ENCODE data around the gene MKLN1.

Gene MKLN1

GRCh38 chr7:131321656-131322055 lies 6.0 kb upstream of the MKLN1 start:
- H2BK5ac ChIP-seq (ENCODE audit: low read length): no peak overlapping the region
- no peaks in the 10 kb centered on the region for H3K79me2 ChIP-seq (ENCODE audit: control insufficient read depth, insufficient read depth, low read length)
- no peak overlapping the region for H3K4me3 ChIP-seq (ENCODE audit: low read length)
- H3K79me1 ChIP-seq (ENCODE audit: low read length): no peaks in the 10 kb centered on the region
- no peaks in the 10 kb centered on the region for H3K27me3 ChIP-seq (ENCODE audit: insufficient read depth, low read length, poor library complexity)
- no peak overlapping the region for H3K4ac ChIP-seq (ENCODE audit: low read depth, low read length)
- no peak overlapping the region for H4K8ac ChIP-seq (ENCODE audit: low read depth, low read length)
- no peak for DNase-seq
- no peak overlapping the region for H3K9ac ChIP-seq (ENCODE audit: low read length)
- peaks cover 2% of the 10 kb centered on the region for H3K4me1 ChIP-seq (ENCODE audit: control insufficient read depth, low read depth, low read length)
- H2AK5ac ChIP-seq (ENCODE audit: low read length): no peak overlapping the region
- no peak overlapping the region for H3K27ac ChIP-seq (ENCODE audit: low read depth, low read length)
- no peaks in the 10 kb centered on the region for H3K36me3 ChIP-seq (ENCODE audit: control insufficient read depth, insufficient read depth, low read length)
- no peak overlapping the region for H3K56ac ChIP-seq (ENCODE audit: low read length)
- H4K5ac ChIP-seq (ENCODE audit: low read length): no peak overlapping the region
- H2BK120ac ChIP-seq (ENCODE audit: low read depth, low read length): no peak overlapping the region
- H3K23ac ChIP-seq (ENCODE audit: low read length): no peak overlapping the region
- H3K4me2 ChIP-seq (ENCODE audit: low read length): no peak overlapping the region
- no peak overlapping the region for H3K18ac ChIP-seq (ENCODE audit: low read length)
- no peak overlapping the region for H2BK15ac ChIP-seq (replicated peaks; ENCODE audit: low read depth)

- no peaks in the 10 kb centered on the region for H3K79me1 ChIP-seq (ENCODE audit: low read length)
- no peak overlapping the region for H3K56ac ChIP-seq (ENCODE audit: low read length)
- WGBS (ENCODE audit: extremely low coverage, insufficient coverage, low lambda C conversion rate): no CpG with 5 or more reads among the region's 1 CpG
- H3K4me3 ChIP-seq (ENCODE audit: low read length): no peak overlapping the region
- H3K4ac ChIP-seq (ENCODE audit: low read depth, low read length): no peak overlapping the region
- no peaks in the 10 kb centered on the region for H3K79me2 ChIP-seq (ENCODE audit: control insufficient read depth, insufficient read depth, low read length)
- H3K9ac ChIP-seq (ENCODE audit: low read length): no peak overlapping the region
- no peak overlapping the region for H2BK15ac ChIP-seq (replicated peaks; ENCODE audit: low read depth)
- no peak overlapping the region for H2BK120ac ChIP-seq (ENCODE audit: low read depth, low read length)
- no peak overlapping the region for H2BK5ac ChIP-seq (ENCODE audit: low read length)
- H4K8ac ChIP-seq (ENCODE audit: low read depth, low read length): no peak overlapping the region
- DNase-seq: peak; percentile 44
- H2AK5ac ChIP-seq (ENCODE audit: low read length): no peak overlapping the region
- H3K27me3 ChIP-seq (ENCODE audit: insufficient read depth, low read length, poor library complexity): no peaks in the 10 kb centered on the region
- H3K4me2 ChIP-seq (ENCODE audit: low read length): no peak overlapping the region
- H3K4me1 ChIP-seq (ENCODE audit: control insufficient read depth, low read depth, low read length): peaks cover 4% of the 10 kb centered on the region
- H3K36me3 ChIP-seq (ENCODE audit: control insufficient read depth, insufficient read depth, low read length): no peaks in the 10 kb centered on the region
- no peak overlapping the region for H4K5ac ChIP-seq (ENCODE audit: low read length)
- no peak overlapping the region for H3K18ac ChIP-seq (ENCODE audit: low read length)
- H3K27ac ChIP-seq (ENCODE audit: low read depth, low read length): no peak overlapping the region
- H3K23ac ChIP-seq (ENCODE audit: low read length): no peak overlapping the region
These were observed 5.6 kb upstream of the MKLN1 start for GRCh38 chr7:131322061-131322460.

GRCh38 chr7:131322861-131323260 lies 4.8 kb upstream of the MKLN1 start:
- Histone ChIP-seq H4K5ac (ENCODE audit: low read length) (no peak overlapping the region), H3K36me3 (ENCODE audit: control insufficient read depth, insufficient read depth, low read length) (no peaks in the 10 kb centered on the region), H4K8ac (ENCODE audit: low read depth, low read length) (no peak overlapping the region), H3K56ac (ENCODE audit: low read length) (no peak overlapping the region), H3K79me2 (ENCODE audit: control insufficient read depth, insufficient read depth, low read length) (peaks cover under 1% of the 10 kb centered on the region), H3K27ac (ENCODE audit: low read depth, low read length) (no peak overlapping the region), H3K18ac (ENCODE audit: low read length) (no peak overlapping the region), H2BK15ac (replicated peaks; ENCODE audit: low read depth) (no peak overlapping the region), H3K4me2 (ENCODE audit: low read length) (no peak overlapping the region), H2BK120ac (ENCODE audit: low read depth, low read length) (no peak overlapping the region), H3K4me3 (ENCODE audit: low read length) (no peak overlapping the region), H3K4me1 (ENCODE audit: control insufficient read depth, low read depth, low read length) (peaks cover 4% of the 10 kb centered on the region), H2AK5ac (ENCODE audit: low read length) (no peak overlapping the region), H3K4ac (ENCODE audit: low read depth, low read length) (no peak overlapping the region), H2BK5ac (ENCODE audit: low read length) (no peak overlapping the region), H3K23ac (ENCODE audit: low read length) (no peak overlapping the region), H3K79me1 (ENCODE audit: low read length) (no peaks in the 10 kb centered on the region), H3K9ac (ENCODE audit: low read length) (no peak overlapping the region), H3K27me3 (ENCODE audit: insufficient read depth, low read length, poor library complexity) (no peaks in the 10 kb centered on the region)
- WGBS (ENCODE audit: extremely low coverage, insufficient coverage, low lambda C conversion rate): no CpG with 5 or more reads among the region's 7 CpGs
- DNase-seq: peak; percentile 32

GRCh38 chr7:131325179-131325840 lies 2.4 kb upstream of the MKLN1 start:
- WGBS (ENCODE audit: extremely low coverage, insufficient coverage, low lambda C conversion rate): no CpG with 5 or more reads among the region's 5 CpGs
- Histone ChIP-seq H3K27me3 (ENCODE audit: insufficient read depth, low read length, poor library complexity) (no peaks in the 10 kb centered on the region), H2BK120ac (ENCODE audit: low read depth, low read length) (no peak overlapping the region), H3K56ac (ENCODE audit: low read length) (no peak overlapping the region), H4K8ac (ENCODE audit: low read depth, low read length) (peak overlapping the region; percentile 76), H3K4me1 (ENCODE audit: control insufficient read depth, low read depth, low read length) (peaks cover 7% of the 10 kb centered on the region), H3K23ac (ENCODE audit: low read length) (no peak overlapping the region), H3K79me2 (ENCODE audit: control insufficient read depth, insufficient read depth, low read length) (peaks cover 23% of the 10 kb centered on the region), H3K9ac (ENCODE audit: low read length) (no peak overlapping the region), H3K4me2 (ENCODE audit: low read length) (no peak overlapping the region), H2AK5ac (ENCODE audit: low read length) (no peak overlapping the region), H3K79me1 (ENCODE audit: low read length) (peaks cover 4% of the 10 kb centered on the region), H2BK5ac (ENCODE audit: low read length) (no peak overlapping the region), H3K4ac (ENCODE audit: low read depth, low read length) (no peak overlapping the region), H2BK15ac (replicated peaks; ENCODE audit: low read depth) (no peak overlapping the region), H4K5ac (ENCODE audit: low read length) (no peak overlapping the region), H3K4me3 (ENCODE audit: low read length) (no peak overlapping the region), H3K18ac (ENCODE audit: low read length) (no peak overlapping the region), H3K27ac (ENCODE audit: low read depth, low read length) (no peak overlapping the region), H3K36me3 (ENCODE audit: control insufficient read depth, insufficient read depth, low read length) (no peaks in the 10 kb centered on the region)
- no peak for DNase-seq

- H2BK15ac ChIP-seq (replicated peaks; ENCODE audit: low read depth): no peak overlapping the region
- peaks cover 31% of the 10 kb centered on the region for H3K79me2 ChIP-seq (ENCODE audit: control insufficient read depth, insufficient read depth, low read length)
- H3K56ac ChIP-seq (ENCODE audit: low read length): no peak overlapping the region
- H3K9ac ChIP-seq (ENCODE audit: low read length): no peak overlapping the region
- no peak overlapping the region for H3K4me2 ChIP-seq (ENCODE audit: low read length)
- no peaks in the 10 kb centered on the region for H3K36me3 ChIP-seq (ENCODE audit: control insufficient read depth, insufficient read depth, low read length)
- H3K18ac ChIP-seq (ENCODE audit: low read length): no peak overlapping the region
- H2BK120ac ChIP-seq (ENCODE audit: low read depth, low read length): no peak overlapping the region
- H4K8ac ChIP-seq (ENCODE audit: low read depth, low read length): peak overlapping the region; percentile 39
- no peak overlapping the region for H3K23ac ChIP-seq (ENCODE audit: low read length)
- H3K4me1 ChIP-seq (ENCODE audit: control insufficient read depth, low read depth, low read length): peaks cover 7% of the 10 kb centered on the region
- no peaks in the 10 kb centered on the region for H3K27me3 ChIP-seq (ENCODE audit: insufficient read depth, low read length, poor library complexity)
- no peak overlapping the region for H2AK5ac ChIP-seq (ENCODE audit: low read length)
- no peak overlapping the region for H3K4me3 ChIP-seq (ENCODE audit: low read length)
- no peak overlapping the region for H3K4ac ChIP-seq (ENCODE audit: low read depth, low read length)
- H4K5ac ChIP-seq (ENCODE audit: low read length): no peak overlapping the region
- no peak for DNase-seq
- H3K79me1 ChIP-seq (ENCODE audit: low read length): peaks cover 4% of the 10 kb centered on the region
- H3K27ac ChIP-seq (ENCODE audit: low read depth, low read length): no peak overlapping the region
- H2BK5ac ChIP-seq (ENCODE audit: low read length): no peak overlapping the region
- no CpG with 5 or more reads among the region's 6 CpGs for WGBS (ENCODE audit: extremely low coverage, insufficient coverage, low lambda C conversion rate)
These were observed 1.1 kb upstream of the MKLN1 start for GRCh38 chr7:131326576-131326975.

- no peaks in the 10 kb centered on the region for H3K27me3 ChIP-seq (ENCODE audit: insufficient read depth, low read length, poor library complexity)
- H3K4me3 ChIP-seq (ENCODE audit: low read length): peak overlapping the region; percentile 76
- H3K23ac ChIP-seq (ENCODE audit: low read length): no peak overlapping the region
- H3K27ac ChIP-seq (ENCODE audit: low read depth, low read length): peak overlapping the region; percentile 71
- no peaks in the 10 kb centered on the region for H3K36me3 ChIP-seq (ENCODE audit: control insufficient read depth, insufficient read depth, low read length)
- H2AK5ac ChIP-seq (ENCODE audit: low read length): no peak overlapping the region
- peaks cover 33% of the 10 kb centered on the region for H3K79me2 ChIP-seq (ENCODE audit: control insufficient read depth, insufficient read depth, low read length)
- H3K4ac ChIP-seq (ENCODE audit: low read depth, low read length): peak overlapping the region; percentile 56
- WGBS (ENCODE audit: extremely low coverage, insufficient coverage, low lambda C conversion rate): no CpG with 5 or more reads among the region's 14 CpGs
- no peak overlapping the region for H4K8ac ChIP-seq (ENCODE audit: low read depth, low read length)
- no peak overlapping the region for H4K5ac ChIP-seq (ENCODE audit: low read length)
- no peak overlapping the region for H3K18ac ChIP-seq (ENCODE audit: low read length)
- peak overlapping the region; percentile 77 for H3K9ac ChIP-seq (ENCODE audit: low read length)
- DNase-seq: peak; percentile 83
- H3K56ac ChIP-seq (ENCODE audit: low read length): peak overlapping the region; percentile 84
- H3K4me2 ChIP-seq (ENCODE audit: low read length): peak overlapping the region; percentile 71
- H2BK15ac ChIP-seq (replicated peaks; ENCODE audit: low read depth): no peak overlapping the region
- H3K4me1 ChIP-seq (ENCODE audit: control insufficient read depth, low read depth, low read length): peaks cover 6% of the 10 kb centered on the region
- H2BK120ac ChIP-seq (ENCODE audit: low read depth, low read length): no peak overlapping the region
- peak overlapping the region; percentile 8 for H2BK5ac ChIP-seq (ENCODE audit: low read length)
- H3K79me1 ChIP-seq (ENCODE audit: low read length): peaks cover 4% of the 10 kb centered on the region
These were observed 539 bp upstream of the MKLN1 start for GRCh38 chr7:131327049-131327625.
